Heart left ventricle (tissue), 13 donors: ENCODE results near the gene PITX2.

Experiments
- CTCF ChIP-seq, 12 donors: fragments of 200-600 bp; sonication (generic) in 4 of 12; IDR thresholded peaks; one replicate each; pipeline versions ENCODE4 v1.5.0 to v1.8.0; 2018 to 2022; ENCODE audit warnings: antibody characterized with exemption in 12 of 12, mild to moderate bottlenecking in 5 of 12
- POLR2A ChIP-seq, 2 donors: fragments of 450-650 bp; IDR thresholded peaks; one replicate each; pipeline ENCODE4 v1.6.1; 2017; ENCODE audit warnings: antibody characterized with exemption in 2 of 2, mild to moderate bottlenecking in 2 of 2, moderate library complexity in 2 of 2
- donor health status: ischemic (EF 13 %, LVEDD 7.1; RV severe dilation, severe dysfunction).
- donor health status: DM: no; HTN: yes; CAD: no.
- donor health status: DM: no; HTN: no; CAD: no.
- donor health status: ischemic (EF 25% LVEDD 6.9; RV normal size, moderate dysfunction).
- donor health status: ischemic (EF 25% LVEDD 5.7; RV mildly dilated, moderate dysfunction).
- donor health status: ischemic (EF 35%, LVEDD 5.7; RV mildly dilated, moderate dysfunction).
- donor health status: nonischemic (EF 11% LVEDD 7.7; RV severe dilation, severe dysfunction).
- donor health status: DM: yes; HTN: yes; CAD: no.
- donor health status: PGD.
- donor health status: ischemic (EF 29% LVEDD 5.4; RV normal size, mild dysfunction).
- donor health status: nonischemic (EF 23%, LVEDD 6.1; RV moderate dilation, normal function).

GRCh38 chr4:110610620-110610939 lies 12.3 kb downstream of the PITX2 start:
- TF ChIP-seq CTCF (IDR thresholded peaks at IDR 0.05) (no peak), POLR2A (IDR thresholded peaks at IDR 0.05) (no peak)
